GM18873 (cell line): ENCODE measurements around the gene SHOX.

Experiments
- ATAC-seq: cut with Tn5 transposase; IDR thresholded peaks from one replicate; pipeline ENCODE4 v1.9.1; 2021; ENCODE audit warnings: mild to moderate bottlenecking, moderate library complexity, moderate number of reproducible peaks; ENCODE audit not compliant: unreplicated experiment, low FRiP score

Gene SHOX

GRCh38 chrX:703866-704265 is 73.3 kb downstream of the SHOX start:
- no peak for ATAC-seq
